ENCODE data around the gene AP2M1. TPM values are rescaled to one million over a fixed set of nuclear protein-coding genes. Genes with fewer than 3 reads are reported as not detected.

AP2M1 gene
- total and polyA plus RNA-seq, 2 of the 13 experiments (the other 11 are each of a cell fraction or from before 2014, with no cell fraction given): 126 to 146 TPM

- TF ChIP-seq SNAPC4 (CRISPR knock-in tag; IDR thresholded peaks at IDR 0.05): no peak; the same call in 1 of the 2 replicates
- TF ChIP-seq SNAI1 (CRISPR knock-in tag; IDR thresholded peaks at IDR 0.05; ENCODE audit: borderline replicate concordance): 0 out of 2 replicates have a peak, but pooled peaks have one; percentile 69
- peak; percentile 35; the same call in 1 of the 2 replicates for TF ChIP-seq NFYC (CRISPR knock-in tag; IDR thresholded peaks at IDR 0.05)
- no peak for TF ChIP-seq PRDM4 (CRISPR knock-in tag; IDR thresholded peaks at IDR 0.05; ENCODE audit: borderline replicate concordance)
- TF ChIP-seq ZFP37 (CRISPR knock-in tag; IDR thresholded peaks at IDR 0.05; ENCODE audit: borderline replicate concordance): no peak; the same call in 1 of the 2 replicates
- no peak for TF ChIP-seq RAD51 (IDR thresholded peaks at IDR 0.05; ENCODE audit: borderline replicate concordance)
- TF ChIP-seq ZFP36L2 (CRISPR knock-in tag; IDR thresholded peaks at IDR 0.05): no peak
- TF ChIP-seq ZNF280D (CRISPR knock-in tag; IDR thresholded peaks at IDR 0.05): no peak
- no peak for TF ChIP-seq ZFP36 (IDR thresholded peaks at IDR 0.05; ENCODE audit: borderline replicate concordance, low read depth, low read length, partially characterized antibody)
- TF ChIP-seq RERE (CRISPR knock-in tag; IDR thresholded peaks at IDR 0.05; ENCODE audit: low read depth): peak; percentile 45; the same call in 1 of the 2 replicates
- TF ChIP-seq ISX (CRISPR knock-in tag; conservative IDR thresholded peaks at IDR 0.05): no peak
- TF ChIP-seq ZNF282 (IDR thresholded peaks at IDR 0.05; ENCODE audit: partially characterized antibody): no peak
Observed at GRCh38 chr3:184185461-184186183, 11.0 kb downstream of the AP2M1 start (continued).
